ENCODE data around the gene HAX1.
"Not testable (repeated sequence)": the region's sequence is repeated elsewhere in the genome, so short reads cannot be mapped to it uniquely, and the experiment has no call there.

The HAX1 gene

GRCh38 chr1:154276797-154277196, 4.4 kb downstream of the HAX1 start:
- DNase-seq (ENCODE audit: low read depth in 2 of 2) = no peak

- DNase-seq (ENCODE audit: low read depth in 2 of 2) = not testable (repeated sequence)
These were observed 15.2 kb downstream of the HAX1 start for GRCh38 chr1:154287591-154287990.

DNA sequence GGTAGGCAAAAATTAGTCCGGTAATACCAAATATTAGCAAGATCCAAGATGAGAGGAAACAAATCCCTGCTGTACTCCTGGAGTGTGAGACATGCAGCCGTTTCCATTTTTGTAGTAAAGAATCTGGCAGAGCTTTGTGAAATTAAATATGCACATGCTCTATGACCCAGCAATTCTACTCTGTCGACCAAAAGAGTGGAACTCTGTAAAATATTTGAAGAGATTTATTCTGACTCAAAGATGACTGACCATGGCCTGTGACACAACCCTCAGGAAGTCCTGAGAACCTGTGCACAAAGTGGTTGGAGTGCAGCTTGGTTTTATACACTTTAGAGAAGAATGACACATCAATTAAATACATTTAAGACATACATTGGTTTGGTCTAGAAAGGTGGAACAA, 16.2 kb downstream of the HAX1 start:
- DNase-seq (ENCODE audit: low read depth in 2 of 2) = no peak

- no peak for DNase-seq (ENCODE audit: low read depth in 2 of 2)
These were observed 18.5 kb downstream of the HAX1 start for GRCh38 chr1:154290921-154291320.

- no peak for DNase-seq (ENCODE audit: low read depth in 2 of 2)
These were observed 23.2 kb downstream of the HAX1 start for GRCh38 chr1:154295408-154296235.

DNA sequence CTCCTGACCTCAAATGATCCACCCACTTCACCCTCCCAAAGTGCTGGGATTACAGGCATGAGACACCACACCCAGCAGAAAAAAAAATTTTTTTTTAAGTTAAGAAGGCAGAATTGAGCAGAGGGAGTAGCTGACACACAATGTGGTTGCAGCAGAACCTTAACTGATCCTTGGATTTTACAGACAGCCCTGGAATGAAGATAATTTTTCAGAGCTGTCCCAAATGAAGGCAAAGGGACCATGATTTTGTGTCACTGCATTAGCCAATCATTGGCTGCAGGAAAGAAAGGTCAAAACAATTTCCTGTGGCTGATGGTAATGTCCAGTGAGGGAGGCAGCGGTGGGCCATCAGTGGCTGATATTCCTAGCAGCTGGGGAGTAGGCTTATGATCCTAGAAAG, 29.2 kb downstream of the HAX1 start:
- no peak for DNase-seq (ENCODE audit: low read depth in 2 of 2)

DNA sequence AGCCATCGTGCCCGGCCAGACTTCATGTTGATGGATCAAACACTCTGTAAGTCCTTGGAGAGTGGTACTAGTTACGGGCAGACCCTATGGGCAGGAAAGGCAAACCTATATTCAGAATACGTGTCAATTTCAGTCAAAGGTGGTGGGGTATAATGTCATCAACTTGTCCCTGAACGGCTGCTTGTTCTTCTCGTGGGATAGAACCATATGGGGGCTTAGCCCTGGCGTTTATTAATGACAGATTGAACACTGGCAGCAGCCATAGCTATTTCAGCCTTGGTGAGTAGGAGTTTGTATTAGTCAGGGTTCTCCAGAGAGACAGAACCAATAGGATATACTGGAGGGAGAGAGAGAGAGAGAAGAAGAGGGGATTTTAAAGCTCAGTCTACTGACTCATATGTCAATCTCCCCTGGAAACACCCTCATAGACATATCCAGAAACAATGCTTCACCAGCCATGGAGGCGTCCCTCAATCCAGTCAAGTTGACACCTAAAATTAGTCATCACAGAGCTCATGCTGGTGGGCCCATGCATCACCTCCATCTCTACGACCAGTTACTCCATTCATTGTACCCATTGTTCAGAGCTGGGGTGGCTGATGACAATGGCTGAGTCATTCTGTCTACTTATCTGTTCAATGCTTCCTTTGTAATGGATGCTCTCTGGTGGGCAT, 32.4 kb downstream of the HAX1 start:
- DNase-seq (ENCODE audit: low read depth in 2 of 2) = no peak

GRCh38 chr1:154306151-154306550, 33.7 kb downstream of the HAX1 start:
- no peak for DNase-seq (ENCODE audit: low read depth in 2 of 2)

DNA sequence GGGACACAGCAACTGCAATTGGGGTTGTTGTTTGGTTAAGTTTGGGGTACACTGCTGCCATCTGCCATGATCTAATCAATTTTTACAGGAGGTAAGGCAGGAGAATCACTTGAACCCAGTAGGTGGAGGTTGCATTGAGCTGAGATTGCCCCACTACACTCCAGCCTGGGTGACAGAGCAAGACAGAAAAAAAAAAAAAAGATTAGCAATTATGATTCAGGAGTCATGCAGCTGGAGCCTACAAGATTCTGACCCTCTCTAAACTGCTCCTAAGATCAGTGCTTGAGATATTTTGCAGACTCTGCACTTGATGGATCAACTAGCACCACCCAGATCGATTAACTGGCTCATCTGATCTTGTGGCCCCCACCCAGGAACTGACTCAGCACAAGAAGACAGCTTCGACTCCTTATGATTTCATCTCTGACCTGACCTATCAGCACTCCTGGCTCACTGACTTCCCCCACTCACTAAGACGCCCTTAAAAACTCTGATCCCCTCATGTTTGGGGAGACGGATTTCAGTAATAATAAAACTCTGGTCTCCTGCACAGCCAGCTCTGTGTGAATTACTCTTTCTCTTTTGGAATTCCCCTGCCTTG, 35.3 kb downstream of the HAX1 start:
- not testable (repeated sequence) for DNase-seq (ENCODE audit: low read depth in 2 of 2)

- DNase-seq (ENCODE audit: low read depth in 2 of 2) = not testable (repeated sequence)
These were observed 36.7 kb downstream of the HAX1 start for GRCh38 chr1:154309136-154309535.

DNA sequence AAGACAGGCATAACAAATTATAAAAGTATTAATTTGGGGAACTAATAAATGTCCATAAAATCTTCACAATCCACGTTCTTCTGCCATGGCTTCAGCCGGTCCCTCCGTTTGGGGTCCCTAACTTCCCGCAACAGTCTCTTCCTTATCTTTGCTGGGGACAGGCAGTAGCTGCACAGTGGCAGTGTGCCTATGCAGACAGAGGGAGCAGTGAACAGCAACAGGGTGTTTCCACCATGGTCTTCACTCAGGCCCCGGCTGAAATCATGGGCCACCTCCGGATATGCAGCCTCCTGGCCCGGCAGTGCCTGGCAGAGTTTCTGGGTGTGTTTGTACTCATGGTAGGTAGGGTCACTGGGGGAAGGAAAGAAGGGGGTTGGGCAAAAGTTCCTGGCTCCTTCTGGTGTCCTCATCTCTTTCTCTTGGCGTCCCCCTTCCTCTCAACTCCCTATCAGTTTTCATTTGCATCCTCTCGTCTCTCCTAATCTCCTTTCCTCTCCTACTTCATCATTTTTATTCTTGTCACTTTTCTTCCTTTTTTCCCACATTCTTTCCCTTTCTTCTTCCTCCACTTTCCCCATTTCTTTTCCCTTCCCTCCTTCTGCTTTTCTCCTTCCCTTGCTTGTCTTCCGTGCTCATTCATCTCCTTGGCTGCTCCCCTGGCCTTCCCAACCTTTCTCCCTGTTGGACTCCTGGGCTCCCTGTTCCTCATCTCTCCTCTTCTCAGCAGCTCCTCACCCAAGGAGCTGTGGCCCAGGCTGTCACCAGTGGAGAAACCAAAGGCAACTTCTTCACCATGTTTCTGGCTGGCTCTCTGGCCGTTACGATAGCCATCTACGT, 40.0 kb downstream of the HAX1 start:
- not testable (repeated sequence) for DNase-seq (ENCODE audit: low read depth in 2 of 2)

DNA sequence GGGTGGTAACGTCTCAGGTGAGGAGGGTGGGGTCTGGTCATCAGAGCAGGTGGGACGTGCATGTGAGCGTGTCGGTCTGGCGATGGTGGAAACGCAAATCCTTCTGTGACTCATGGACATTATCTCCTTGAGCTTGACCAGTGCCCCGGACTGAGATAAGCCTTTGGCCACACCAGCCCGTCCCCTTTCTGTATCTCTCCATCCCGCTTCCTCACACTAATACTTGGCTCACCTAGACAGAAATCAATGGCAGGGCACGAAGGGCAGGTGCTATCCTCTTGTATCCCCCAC, 40.6 kb downstream of the HAX1 start:
- DNase-seq (ENCODE audit: low read depth in 2 of 2) = no peak

DNA sequence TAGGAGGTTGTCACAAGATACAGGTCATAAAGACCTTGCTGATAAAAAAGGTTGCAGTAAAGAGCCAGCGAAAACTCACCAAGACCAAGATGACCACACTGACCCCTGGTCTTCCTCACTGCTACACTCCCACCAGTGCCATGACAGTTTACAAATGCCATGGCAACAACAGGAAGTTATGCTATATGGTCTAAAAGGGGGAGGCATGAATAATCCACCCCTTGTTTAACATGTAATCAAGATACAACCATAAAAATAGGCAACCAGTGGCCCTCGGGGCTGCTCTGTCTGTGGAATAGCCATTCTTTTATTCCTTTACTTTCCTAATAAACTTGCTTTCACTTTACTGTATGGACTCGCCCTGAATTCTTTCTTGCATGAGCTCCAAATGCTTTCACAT, 41.8 kb downstream of the HAX1 start:
- not testable (repeated sequence) for DNase-seq (ENCODE audit: low read depth in 2 of 2)

DNA sequence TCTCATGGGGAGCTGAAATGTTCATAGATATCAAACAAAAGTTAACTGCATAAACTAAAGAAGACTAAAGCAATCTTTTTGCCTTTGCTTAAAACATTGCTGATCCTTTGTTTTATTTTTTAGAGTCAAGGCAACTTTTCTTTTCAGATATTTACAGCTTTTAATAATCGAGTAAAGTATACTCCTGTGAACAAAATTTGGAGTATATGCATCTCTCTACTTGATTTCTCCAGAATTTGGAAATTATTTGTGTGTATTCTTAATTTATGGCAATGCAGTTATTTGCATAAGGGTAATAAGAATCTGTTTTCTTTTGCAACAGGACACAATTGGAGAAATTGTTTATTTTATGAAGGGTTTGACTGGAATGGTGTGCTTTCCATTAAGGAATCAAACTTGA, 44.3 kb downstream of the HAX1 start:
- no peak for DNase-seq (ENCODE audit: low read depth in 2 of 2)

- DNase-seq (ENCODE audit: low read depth in 2 of 2) = no peak
These were observed 46.0 kb downstream of the HAX1 start for GRCh38 chr1:154318386-154318785.

GRCh38 chr1:154320882-154321608, 48.6 kb downstream of the HAX1 start, which contains the start of gene AQP10:
TSS of gene AQP10 (plus strand) at chr1:154321093. CDS start at chr1:154321156, 63 bp downstream.
- DNase-seq (ENCODE audit: low read depth in 2 of 2) = no peak

GRCh38 chr1:154321609-154321934, 49.1 kb downstream of the HAX1 start:
- DNase-seq (ENCODE audit: low read depth in 2 of 2) = not testable (repeated sequence)

DNA sequence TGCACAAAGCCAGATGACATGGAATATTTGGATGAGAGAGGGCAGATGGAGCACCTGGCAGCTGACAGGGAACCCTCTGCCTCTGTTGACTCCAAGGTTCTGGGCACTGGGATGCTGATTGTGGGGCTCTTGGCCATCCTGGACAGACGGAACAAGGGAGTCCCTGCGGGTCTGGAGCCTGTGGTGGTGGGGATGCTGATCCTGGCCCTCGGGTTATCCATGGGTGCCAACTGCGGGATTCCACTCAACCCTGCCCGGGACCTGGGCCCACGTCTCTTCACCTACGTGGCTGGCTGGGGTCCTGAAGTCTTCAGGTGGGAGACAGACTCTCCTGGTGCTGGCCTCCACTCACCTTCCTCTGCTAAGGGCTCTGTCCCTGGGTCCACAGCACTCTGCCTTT, 51.1 kb downstream of the HAX1 start:
- DNase-seq (ENCODE audit: low read depth in 2 of 2) = no peak

GRCh38 chr1:154324241-154324640, 51.8 kb downstream of the HAX1 start:
- DNase-seq (ENCODE audit: low read depth in 2 of 2) = no peak

DNA sequence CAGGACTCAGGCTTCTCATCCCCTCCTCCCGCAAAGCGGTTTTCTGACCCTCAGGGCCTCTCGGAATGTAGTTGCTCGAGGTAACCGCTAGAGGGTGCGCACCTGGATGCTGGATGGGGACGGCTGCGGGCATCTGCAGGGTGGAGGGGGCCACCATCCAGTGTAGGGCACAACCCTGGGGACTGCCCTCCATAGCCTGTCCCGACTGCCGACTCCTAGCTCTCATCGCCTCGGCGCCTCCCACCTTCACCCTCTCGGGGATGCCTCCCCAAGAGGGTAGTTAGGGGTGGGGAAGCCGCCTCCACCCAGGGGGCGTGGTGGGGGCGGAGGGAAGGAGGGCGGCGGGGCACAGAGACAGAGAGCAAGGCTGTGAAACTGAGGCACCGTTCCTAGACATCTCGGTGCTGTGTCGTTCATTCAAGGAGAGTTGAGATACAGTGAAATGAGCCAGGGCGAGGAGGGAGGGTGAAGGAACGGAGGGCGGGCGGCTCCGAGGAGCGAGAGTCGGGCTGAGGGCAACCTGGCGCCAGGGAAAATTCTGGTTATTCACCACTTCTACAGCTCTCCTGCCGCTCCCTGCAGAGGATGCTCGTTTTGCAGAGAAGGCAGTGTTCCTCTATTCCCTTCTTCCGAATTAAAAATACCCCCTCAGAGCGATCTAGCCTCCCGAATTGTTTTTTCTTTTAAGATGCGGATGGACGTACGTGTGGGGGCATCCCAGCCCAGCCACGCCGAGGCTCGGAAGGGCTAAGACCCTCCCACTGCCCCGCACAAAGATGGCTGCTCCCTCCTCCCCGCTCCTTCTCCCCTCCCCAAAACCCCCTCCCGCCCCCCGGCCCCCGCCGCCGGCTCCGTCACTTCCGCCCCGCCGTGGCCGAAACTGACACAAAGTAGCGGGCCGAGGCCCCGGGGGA, 52.5 kb downstream of the HAX1 start, which contains the start of gene ATP8B2:
Gene ATP8B2, plus strand, starts transcription at position 857 of the 914 bp plus-strand sequence. CDS start 2,617 bp downstream, outside the sequence.
- DNase-seq (ENCODE audit: low read depth in 2 of 2) = peak; percentile 60 to 71

All from stimulated activated CD8-positive, alpha-beta memory T cell treated with anti-CD3 and anti-CD28 coated beads, Interleukin-7, amount 100 ng/mL, for 4 hours (primary cell).